NB4 (cell line): Measurements from ENCODE around the gene HECTD4.
"Not testable (repeated sequence)": the region's sequence is repeated elsewhere in the genome, so short reads cannot be mapped to it uniquely, and the experiment has no call there.

ENCODE experiments used
- DNase-seq: peaks from one replicate; pipeline ENCODE4 v3.0.0; 2010; ENCODE audit warnings: low read depth
- H3K4me3 ChIP-seq: one replicate; pipeline ENCODE4 v1.5.1; 2011; ENCODE audit warnings: mild to moderate bottlenecking, low read depth, low read length, moderate library complexity
- MYC ChIP-seq: IDR thresholded peaks from 2 replicates; pipeline ENCODE4 v1.6.1; 2011; ENCODE audit warnings: low read depth, low read length
- POLR2A ChIP-seq: IDR thresholded peaks from 2 replicates; pipeline ENCODE4 v1.6.1; 2011; ENCODE audit warnings: mild to moderate bottlenecking; ENCODE audit not compliant: insufficient read length; ENCODE audit errors: extremely low read depth
- TF ChIP-seq, protein P1 (sequence below): IDR thresholded peaks from one replicate; pipeline ENCODE4 v1.5.1; 2012; ENCODE audit warnings: low read depth, low read length
- TF ChIP-seq, protein P2 (sequence below): IDR thresholded peaks from 2 replicates; pipeline ENCODE4 v1.6.1; 2011; ENCODE audit warnings: low read depth, low read length

Gene HECTD4

DNA sequence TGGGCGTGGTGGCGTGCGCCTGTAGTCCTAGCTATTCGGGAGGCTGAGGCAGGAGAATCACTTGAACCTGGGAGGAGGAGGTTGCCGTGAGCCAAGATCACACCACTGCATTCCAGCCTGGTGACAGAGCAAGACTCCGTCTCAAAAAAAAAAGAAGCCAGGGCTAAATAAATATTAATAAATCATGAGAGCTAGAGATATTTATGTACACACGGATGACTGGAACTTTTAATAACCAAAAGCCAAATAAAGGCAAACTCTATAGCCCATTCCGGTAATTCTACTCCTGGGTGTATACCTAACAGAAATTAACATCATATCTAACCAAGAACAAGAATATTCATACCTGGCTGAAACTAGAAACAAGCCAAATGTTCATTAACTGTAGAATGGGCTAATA lies 264.5 kb downstream of the HECTD4 start:
- no peak for TF ChIP-seq MYC
- TF ChIP-seq, protein P1, sequence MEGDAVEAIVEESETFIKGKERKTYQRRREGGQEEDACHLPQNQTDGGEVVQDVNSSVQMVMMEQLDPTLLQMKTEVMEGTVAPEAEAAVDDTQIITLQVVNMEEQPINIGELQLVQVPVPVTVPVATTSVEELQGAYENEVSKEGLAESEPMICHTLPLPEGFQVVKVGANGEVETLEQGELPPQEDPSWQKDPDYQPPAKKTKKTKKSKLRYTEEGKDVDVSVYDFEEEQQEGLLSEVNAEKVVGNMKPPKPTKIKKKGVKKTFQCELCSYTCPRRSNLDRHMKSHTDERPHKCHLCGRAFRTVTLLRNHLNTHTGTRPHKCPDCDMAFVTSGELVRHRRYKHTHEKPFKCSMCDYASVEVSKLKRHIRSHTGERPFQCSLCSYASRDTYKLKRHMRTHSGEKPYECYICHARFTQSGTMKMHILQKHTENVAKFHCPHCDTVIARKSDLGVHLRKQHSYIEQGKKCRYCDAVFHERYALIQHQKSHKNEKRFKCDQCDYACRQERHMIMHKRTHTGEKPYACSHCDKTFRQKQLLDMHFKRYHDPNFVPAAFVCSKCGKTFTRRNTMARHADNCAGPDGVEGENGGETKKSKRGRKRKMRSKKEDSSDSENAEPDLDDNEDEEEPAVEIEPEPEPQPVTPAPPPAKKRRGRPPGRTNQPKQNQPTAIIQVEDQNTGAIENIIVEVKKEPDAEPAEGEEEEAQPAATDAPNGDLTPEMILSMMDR, result no peak
- H3K4me3 ChIP-seq, result no peak overlapping the region
- no peak for DNase-seq

DNA sequence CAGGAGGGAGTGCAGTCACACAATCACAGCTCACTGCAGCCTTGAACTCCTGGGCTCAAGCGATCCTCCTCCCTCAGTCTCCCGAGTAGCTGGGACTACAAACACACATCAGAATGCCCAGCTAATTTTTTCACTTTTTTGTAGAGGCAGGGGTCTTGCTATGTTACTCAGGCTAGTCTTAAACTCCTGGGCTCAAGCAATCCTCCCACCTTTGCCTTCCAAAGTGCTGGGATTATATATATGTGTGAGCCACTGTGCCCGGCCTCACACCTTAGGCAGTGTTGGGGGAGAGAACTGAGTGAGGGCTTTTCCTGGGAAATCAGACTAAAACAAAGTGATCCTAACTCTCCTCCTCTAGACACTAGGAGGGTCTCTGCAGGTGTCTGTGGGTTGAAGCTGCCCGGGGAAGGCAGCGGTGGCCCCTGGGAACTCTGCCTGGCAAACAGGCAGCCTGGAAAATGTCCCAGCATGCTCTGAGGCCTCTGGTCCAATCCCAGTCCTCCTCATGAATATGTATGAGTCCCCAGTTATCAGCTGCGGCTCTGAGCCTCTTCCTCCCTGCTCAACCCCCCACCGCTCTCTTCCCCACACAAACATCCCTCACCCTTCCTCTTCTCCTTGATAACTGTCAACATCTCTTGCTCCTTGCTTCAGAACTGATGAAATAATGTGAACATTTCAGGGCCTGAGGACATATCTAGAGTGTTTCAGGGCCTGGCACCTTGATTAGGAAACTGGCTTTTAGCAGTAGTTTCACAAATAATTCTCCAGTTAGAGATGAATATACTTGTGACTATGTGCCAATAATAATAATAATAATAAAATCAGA lies 265.8 kb downstream of the HECTD4 start:
- TF ChIP-seq POLR2A, result peak; percentile 84
- TF ChIP-seq, protein P1, result no peak
- 0 out of 2 replicates have a peak, but pooled peaks have one; percentile 53 for TF ChIP-seq MYC
- peak overlapping the region; percentile 22 for H3K4me3 ChIP-seq
- DNase-seq, result peak; percentile 94

DNA sequence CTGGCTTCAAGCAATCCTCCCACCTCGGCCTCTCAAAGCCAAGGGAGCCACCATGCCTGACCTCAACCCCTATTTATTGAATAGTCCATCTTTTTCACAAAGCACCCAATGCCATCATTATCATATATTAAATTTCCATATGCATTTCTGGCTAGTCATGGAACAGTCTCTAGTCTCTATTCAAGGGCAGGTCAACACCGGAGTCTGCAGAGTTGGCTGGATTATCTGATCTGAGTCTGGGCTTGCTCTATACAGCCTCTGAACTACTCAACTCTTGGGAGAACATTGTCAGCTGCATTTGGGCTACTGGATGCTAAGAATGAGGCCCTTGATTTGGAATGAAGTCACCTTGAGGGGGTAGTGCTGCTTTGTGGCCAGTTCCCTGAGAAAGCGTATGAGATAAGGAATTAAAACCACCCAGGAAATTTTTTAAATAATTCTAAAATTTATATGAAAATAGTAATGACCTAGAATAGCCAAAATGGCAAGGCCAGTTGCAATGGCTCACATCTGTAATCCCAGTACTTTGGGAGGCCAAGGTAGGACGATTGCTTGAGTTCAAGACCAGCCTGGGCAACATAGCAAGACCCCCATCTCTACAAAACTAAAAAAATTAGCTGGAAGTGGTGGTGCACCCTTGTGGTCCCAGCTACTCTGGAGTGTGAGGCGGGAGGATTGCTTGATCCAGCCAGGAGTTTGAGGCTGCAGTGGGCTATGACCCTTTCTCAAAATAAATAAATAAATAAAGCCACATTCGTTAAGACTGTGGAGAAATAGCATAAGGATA lies 266.8 kb downstream of the HECTD4 start:
- H3K4me3 ChIP-seq, result no peak overlapping the region
- TF ChIP-seq POLR2A, result no peak
- TF ChIP-seq MYC, result no peak
- TF ChIP-seq, protein P2, sequence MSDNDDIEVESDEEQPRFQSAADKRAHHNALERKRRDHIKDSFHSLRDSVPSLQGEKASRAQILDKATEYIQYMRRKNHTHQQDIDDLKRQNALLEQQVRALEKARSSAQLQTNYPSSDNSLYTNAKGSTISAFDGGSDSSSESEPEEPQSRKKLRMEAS, result no peak
- TF ChIP-seq, protein P1, result no peak
- DNase-seq, result no peak

DNA sequence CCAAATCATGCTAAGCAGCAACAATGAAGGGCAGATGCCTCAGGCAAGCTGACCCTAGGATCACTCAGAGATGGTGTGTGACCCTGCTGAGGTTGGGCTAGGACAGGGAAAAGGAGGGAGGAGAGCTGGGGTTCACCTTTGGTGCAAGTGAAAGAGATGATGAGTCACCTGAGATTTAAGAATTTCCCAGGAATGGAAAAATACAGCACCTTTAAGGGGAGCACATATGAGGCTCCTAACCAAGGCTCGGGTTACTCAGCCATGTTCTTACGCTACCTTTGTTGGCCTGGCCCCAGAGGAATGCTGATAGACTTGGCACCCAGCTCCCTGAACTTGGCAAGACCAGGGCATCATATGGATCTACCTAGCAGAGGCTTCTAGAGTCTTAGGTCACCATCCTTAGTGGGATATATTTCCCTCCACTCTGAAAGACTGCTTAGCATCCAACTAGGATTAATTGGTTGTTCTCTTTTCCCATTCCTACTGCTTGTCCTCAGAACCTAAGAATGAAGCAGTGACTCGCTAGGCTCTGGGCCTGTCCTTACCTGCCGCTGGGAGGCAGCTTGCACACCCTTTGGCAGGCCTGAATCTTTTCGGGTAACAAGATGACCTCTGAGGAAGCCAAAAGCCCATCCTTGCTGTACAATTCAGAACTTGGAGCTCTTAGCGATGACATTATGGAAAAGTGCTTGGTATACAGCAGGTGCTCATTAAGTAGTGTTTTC lies 269.7 kb downstream of the HECTD4 start:
- no peak overlapping the region for H3K4me3 ChIP-seq
- TF ChIP-seq, protein P2, result no peak
- no peak for TF ChIP-seq POLR2A
- no peak for TF ChIP-seq MYC
- TF ChIP-seq, protein P1, result no peak
- DNase-seq, result no peak

DNA sequence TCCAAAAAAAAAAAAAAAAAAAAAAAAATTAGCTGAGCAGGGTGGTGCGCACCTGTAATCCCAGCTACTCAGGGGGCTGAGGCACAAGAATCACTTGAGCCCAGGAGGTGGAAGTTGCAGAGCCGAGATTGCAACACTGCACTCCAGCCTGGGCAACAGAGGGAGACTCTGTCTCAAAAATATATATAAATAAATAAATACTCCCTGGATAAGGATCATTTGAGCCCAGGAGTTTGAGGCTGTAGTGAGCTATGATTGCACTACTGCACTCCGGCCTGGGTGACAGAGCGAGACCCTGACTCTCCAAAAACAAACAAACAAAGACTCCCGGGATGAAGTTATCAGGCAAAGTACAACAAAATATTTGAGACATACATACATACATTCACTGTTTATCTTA lies 270.3 kb downstream of the HECTD4 start:
- H3K4me3 ChIP-seq, result no peak overlapping the region
- no peak for DNase-seq
- TF ChIP-seq, protein P1, result no peak
- TF ChIP-seq MYC, result no peak
- TF ChIP-seq, protein P2, result no peak
- no peak for TF ChIP-seq POLR2A

DNA sequence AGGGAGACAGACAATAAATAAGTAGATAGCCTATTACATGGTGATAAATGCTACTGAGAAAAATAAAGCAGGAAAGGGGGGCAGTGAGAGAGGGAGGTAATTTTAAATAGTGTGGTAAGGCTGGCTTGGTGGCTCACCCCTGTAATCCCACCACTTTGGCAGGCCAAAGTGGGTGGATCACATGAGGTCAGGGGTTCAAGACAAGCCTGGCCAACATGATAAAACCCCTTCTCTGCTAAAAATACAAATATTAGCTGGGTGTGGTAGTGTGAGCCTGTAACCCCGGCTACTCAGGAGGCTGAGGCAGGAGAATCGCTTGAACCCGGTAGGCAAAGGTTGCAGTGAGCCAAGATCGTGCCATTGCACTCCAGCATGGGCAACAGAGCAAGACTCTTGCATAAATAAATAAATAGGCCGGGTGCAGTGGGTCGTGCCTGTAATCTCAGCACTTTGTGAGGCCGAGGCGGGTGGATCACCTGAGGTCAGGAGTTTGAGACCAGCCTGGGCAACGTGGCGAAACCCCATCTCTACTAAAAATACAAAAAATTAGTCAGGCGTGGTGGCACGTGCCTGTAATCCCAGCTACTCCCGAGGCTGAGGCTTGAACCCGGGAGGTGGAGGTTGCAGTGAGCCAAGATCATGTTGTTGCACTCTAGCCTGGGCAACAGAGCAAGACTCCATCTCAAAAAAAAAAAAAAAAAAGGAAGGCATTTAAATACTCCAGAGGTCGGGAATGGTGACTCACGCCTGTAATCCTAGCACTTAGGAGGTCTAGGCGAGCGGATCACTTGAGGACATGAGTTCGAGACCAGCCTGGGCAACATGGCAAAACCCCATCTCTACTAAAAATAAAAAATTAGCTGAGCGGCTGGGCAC lies 271.2 kb downstream of the HECTD4 start:
- not testable (repeated sequence) for H3K4me3 ChIP-seq, DNase-seq
